Hematopoietic multipotent progenitor cell (in vitro differentiated cells): ENCODE data around the gene PFKP. TPM values are rescaled to one million over a fixed set of nuclear protein-coding genes. Genes with fewer than 3 reads are reported as not detected.

ENCODE experiments used
- DNase-seq, 3 donors: peaks; one replicate each; pipeline ENCODE4 v3.0.0-alpha.2; 2011 to 2015; ENCODE audit warnings: low read depth in 2 of 3, low spot score in 2 of 3
- total RNA-seq: library from RNA; depleted of rRNA; stranded (reverse); fragments of >200 nt; gene quantifications from one replicate; pipeline ENCODE4 v1.2.3, GENCODE V29; 2012

The PFKP gene
- total RNA-seq, 1 donor: 140 TPM

DNA sequence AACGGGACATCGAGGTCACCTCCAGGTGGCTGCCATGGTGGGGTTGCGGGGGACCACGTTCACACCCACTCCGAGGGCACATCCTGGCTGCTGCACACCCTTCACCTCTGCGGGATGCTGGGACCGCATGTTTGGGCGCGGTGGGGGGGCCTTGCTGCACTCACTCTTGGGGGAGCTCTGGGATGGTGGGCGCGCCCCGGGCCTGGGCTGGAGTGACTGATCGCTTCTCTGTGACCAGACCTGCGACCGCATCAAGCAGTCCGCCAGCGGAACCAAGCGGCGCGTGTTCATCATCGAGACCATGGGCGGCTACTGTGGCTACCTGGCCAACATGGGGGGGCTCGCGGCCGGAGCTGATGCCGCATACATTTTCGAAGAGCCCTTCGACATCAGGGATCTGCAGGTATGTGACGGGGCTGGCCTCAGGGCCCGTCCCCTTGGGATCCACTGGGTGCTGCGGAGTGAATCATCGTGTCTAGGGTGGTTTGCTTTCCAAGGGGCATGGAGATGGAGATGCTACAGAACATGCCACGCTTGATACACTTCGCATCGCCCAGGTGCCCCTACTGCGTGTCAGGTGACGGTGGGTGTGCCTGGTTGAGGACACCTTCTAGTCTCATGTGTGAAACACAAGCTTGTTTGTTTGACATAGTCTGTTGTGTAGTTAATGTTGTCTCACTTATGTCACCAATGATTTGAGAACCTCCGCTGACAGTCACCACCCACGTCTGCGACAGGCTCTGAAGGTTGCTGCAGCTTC lies 62.4 kb downstream of the PFKP start:
- no peak for DNase-seq

- no peak for DNase-seq
Measured at GRCh38 chr10:3131098-3131497, 63.8 kb downstream of the PFKP start.

DNA sequence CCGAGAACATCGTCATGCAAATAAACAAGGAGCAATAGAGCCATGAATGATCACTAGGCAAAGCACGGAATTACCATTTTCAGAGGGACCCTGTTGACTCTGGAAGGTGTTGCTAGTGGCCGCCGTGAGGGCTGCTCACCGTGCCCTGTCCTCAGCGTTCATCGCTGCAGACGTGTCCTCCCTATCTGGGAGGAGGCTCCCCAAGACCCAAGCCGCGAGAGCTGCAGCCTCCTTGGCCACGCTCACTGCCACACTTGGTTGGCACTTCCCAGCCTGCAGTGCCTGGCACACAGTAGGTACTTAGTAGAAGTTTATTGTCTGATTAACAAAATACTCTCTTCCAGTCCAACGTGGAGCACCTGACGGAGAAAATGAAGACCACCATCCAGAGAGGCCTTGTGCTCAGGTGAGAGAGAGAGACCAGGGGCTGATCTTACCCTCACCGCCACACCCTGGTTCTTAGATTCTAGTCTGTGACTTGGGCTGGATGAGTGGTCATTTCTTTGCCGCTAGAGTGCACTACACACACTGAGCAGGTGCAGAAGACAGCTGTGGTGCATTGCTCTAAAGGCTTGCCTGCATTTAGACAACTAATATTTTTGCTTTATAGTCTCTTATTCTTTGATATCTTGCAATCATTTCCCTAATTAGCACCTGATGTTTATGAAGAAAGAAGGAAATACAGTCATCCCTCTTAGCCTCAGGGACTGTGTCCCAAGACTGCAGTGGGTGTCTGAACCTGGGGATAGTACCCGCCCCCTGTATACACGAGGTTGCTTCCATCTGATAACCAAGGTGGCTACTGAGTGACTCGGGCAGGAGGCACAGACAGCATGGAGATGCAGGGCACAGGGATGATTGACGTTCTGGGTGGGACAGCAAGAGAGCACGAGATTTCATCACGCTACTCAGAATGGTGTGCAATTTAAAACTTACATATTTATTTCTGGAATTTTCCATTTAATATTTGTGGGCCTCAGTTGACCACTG lies 65.0 kb downstream of the PFKP start:
- no peak for DNase-seq

- no peak for DNase-seq
Measured at GRCh38 chr10:3133948-3134347, 66.6 kb downstream of the PFKP start.

DNA sequence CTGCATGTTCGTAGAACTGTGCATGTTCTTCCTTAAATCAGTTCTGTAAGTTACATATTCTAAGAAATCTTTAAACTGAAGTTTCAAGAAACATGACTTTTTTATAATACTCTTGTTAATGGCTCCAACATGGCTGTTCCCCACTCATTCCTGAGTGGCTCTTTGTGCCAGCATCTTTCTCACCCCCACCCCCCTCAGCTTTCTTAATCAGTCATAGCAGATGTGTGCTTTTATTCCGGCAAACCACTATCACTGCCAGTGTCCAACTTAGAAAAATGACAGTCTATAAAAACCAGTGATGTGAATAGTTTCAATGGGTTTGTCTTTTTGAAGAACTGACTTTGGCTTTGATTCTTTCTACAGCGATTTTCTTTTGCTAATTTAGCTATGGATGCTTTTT lies 67.7 kb downstream of the PFKP start:
- DNase-seq: no peak

GRCh38 chr10:3136336-3136735 lies 69.0 kb downstream of the PFKP start:
- DNase-seq: no peak

DNA sequence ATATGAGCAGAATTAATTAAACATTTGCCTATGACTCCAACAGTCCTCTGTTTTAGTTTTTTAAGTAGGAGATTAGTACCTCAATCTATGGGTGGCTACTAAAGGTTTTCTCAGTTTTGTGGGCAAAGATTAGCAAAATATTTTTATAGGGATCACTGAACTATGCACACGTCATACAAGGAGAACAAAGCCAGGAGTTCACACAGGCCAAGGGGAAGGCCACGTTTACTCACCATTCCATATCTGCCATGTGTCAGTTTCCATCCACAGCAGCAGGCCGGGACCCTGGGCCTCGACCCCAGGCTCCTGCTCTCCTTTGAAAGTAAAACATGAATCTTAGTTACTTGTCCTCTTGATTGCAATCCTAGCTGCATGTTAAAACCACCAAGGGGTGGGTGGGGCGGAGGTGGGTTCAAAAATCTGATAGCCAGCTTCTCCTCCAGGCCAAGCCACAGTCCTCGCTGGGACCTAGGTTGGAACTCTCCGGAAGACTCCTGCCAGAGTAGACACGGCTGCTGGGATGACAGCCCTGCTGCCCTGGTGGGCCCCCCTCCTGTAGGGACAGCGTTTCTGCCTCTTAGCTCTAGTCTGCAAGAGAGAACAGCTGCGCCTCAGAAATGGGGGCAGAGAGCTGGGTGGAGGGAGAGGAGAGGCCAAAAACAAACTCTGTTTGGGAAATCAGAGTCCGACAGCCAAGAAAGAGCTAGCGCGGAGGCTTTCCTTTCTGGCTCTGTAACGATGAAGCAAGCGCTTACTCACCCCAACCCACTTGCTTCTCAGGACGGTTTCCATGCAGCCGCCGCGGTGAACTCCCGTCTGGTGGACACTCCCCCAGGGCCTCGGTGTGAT lies 69.6 kb downstream of the PFKP start:
- DNase-seq: no peak

DNA sequence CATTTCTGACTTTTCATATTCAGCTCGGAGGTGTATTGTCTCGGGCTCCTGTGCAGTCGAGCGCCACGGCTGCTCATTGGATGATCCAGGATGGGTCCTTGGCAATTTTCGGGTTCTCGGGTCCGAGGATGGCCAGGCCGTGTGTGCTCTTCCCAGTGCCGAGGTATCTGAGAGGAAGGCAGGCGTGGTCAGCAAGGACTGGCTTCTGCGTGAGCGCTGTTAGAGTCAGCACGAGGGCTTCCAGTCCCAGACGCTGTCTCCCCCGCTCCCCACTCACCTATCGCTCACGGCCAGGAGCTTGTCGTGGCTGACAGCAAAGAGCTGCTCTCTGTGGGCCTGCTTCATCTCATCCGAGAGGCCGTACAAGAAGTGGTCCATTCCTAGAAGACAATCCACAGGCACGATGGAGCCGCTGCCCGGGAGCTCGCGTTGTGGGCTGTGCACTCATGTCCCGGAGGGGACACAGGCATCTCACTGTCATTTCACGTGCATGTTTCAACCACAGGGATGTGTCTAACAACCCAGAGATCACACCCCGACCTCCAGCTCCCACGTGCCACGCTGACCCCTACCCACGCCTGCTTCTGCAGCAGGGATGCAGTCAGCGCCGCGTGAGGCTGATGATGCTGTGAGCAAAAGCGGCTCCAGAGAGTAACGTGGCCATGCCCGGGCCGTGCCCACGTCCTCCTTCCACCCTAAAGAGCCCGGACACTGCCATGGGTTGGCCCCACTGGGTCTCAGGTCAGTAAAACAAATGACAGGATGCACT lies 70.8 kb downstream of the PFKP start:
- DNase-seq: no peak

- DNase-seq: no peak
Measured at GRCh38 chr10:3139216-3139910, 72.0 kb downstream of the PFKP start.

- no peak for DNase-seq
Measured at GRCh38 chr10:3140280-3140679, 72.9 kb downstream of the PFKP start.

DNA sequence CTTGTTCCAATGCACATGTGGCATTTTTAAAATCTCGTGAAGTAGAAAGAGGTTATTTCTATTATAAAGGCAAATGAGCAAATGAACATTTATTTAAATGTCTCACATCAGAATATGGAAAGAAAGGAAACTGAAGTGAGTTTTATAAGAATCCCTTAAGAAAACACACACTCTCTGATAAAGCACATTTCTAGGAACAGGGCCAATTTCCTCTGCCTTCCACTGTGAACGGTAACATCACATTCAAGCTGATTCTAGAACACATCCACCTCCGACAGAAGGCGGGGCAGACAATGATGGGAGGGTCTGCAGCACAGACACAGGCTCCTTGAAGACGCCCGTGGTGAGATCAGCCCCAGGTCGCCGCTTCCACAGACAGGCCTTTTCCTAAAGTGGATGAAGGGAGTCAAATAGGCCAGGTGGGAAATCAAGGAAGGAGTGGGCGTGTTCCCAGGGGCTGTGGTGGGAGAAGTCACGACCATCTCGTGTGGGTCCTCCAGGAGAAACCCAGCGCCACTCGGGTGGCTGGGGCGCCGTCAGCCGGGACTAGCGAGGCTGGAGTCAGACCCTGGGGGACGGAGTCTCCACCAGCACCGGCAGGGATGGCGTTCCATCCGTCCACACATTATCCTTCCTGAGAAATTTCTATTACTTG lies 74.1 kb downstream of the PFKP start:
- no peak for DNase-seq

DNA sequence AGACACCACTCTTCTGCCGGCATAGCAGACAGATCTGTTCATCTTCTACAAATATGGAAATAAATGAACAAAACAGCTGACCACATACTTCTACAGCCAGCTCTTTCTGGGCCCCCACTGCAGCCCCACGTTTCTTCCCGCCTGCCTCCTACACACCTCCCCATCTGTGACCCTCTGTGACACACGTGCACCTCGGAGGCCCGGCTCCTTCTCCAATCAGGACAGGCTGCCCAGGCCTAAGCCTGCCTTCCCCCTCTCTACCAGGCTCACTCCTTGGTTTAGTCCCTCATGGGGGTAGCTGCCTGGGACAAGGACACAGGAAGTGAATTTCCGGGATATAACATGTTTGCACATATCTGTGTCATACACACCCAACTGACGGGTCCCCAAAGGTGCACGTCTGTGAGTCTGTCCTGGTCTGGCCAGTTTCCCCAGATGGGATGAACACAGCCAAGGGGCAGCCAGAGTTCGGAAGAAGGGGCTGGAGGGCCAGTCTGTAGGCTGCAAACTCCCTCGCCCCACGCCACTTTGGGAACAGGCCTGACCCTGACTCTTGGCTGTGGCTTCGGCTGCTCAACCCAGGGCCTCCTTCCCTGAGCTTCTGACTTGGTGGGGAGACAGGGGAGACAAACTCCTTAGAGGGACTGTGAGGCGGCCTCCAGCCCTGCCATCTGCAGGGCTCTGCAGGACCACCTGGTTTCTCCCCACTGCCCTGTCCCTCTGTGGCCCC lies 75.0 kb downstream of the PFKP start:
- DNase-seq: no peak

- no peak for DNase-seq
Measured at GRCh38 chr10:3143366-3143765, 76.0 kb downstream of the PFKP start.

DNA sequence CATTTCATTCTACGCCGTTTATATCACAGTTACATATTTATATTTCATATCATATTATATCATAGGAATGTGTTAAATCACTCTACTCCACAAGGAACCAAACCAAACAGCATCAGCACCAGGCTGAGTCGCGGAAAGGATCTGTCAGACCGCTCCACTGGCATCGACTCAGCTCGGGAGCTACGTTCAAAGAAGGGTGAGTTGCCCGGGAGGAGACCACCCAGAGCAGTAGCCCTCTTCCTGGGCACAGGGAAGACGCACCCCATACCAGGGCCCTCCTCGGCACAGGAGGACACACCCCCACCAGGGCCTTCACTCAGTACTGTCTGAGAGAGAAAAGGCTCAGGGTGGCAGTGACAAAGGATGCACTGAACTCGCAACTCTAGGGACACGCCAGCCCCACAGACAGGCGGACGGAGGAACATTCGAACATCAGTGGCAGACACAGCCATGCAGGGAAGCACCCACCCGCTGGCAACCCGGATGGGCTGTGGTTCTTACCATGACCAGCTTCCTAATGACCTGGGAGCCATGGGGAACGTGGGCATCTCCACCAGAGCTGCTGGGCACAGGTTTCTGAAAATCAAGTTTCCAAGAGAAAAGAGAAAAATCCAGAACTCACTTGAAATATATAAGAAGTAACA lies 76.6 kb downstream of the PFKP start:
- no peak for DNase-seq

DNA sequence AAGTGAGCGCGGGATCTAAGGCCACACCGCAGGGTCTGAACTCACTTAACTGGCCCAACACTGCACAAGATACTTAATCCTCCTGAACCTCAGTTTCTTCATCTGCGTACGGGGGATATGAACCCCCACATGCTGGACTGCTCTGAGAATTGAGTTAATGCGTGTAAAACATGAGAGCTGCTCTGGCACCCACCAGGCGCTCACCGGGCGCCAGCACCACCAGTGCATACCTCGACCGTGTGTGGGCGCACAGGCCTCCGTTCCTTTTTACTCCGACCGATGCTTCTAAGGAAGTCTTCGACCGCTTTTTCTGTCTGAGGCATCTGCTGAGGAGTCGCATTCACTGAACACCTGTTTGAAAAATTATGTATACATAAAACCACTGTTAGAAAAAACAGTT lies 78.0 kb downstream of the PFKP start:
- DNase-seq: no peak

- no peak for DNase-seq
Measured at GRCh38 chr10:3146289-3146688, 78.9 kb downstream of the PFKP start.

- no peak for DNase-seq
Measured at GRCh38 chr10:3147117-3147820, 79.9 kb downstream of the PFKP start.
